Measurements from ENCODE around the gene WHRN. TPM values are rescaled to one million over a fixed set of nuclear protein-coding genes. Genes with fewer than 3 reads are reported as not detected.

Gene WHRN
- total and polyA plus RNA-seq, 2 experiments from 2014 or later, result 8.3 to 8.9 TPM

DNA sequence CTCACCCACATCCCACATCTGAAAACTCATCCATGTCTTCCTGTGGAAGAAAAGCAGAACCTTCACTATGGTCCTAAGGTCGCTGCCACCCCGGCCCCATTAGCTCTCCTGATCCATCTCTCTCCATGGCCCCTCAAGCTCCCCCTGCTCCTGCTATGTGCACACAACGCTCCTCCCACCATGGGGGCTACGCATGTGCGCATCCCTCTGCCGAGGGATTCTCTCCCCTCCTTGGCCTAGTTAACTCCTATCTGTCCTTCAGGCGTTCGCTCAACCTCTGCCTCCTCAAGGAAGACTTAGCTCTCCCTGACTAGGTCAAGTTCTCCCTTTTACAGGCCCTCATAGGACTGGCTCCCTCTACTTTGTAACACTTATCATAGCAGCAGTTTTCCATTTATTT is 127.3 kb downstream of the WHRN start:
- H3K27me3 ChIP-seq (ENCODE audit: insufficient read depth), result no peaks in the 10 kb centered on the region
- peaks cover 44% of the 10 kb centered on the region for H3K4me1 Mint-ChIP-seq

More for the DNA sequence above, 127.3 kb downstream of the WHRN start:
- peaks cover 55% of the 10 kb centered on the region for H3K36me3 Mint-ChIP-seq (ENCODE audit: low read depth)
- no peaks in the 10 kb centered on the region for H4K20me1 ChIP-seq (replicated peaks; ENCODE audit: insufficient read depth)
- H3K36me3 ChIP-seq (ENCODE audit: insufficient read depth), result no peaks in the 10 kb centered on the region
- no peak overlapping the region for H3K4me2 ChIP-seq
- no peaks in the 10 kb centered on the region; the same call in 1 of the 2 replicates for H3K79me2 ChIP-seq (replicated peaks; ENCODE audit: insufficient read depth)
- H3F3A ChIP-seq (replicated peaks; ENCODE audit: low read depth), result no peaks in the 10 kb centered on the region
- TF ChIP-seq JUNB (IDR thresholded peaks at IDR 0.05; ENCODE audit: unreplicated experiment) (no peak), NANOG (IDR thresholded peaks at IDR 0.05; ENCODE audit: borderline replicate concordance) (no peak), STAT1 (IDR thresholded peaks at IDR 0.05; ENCODE audit: unreplicated experiment) (no peak), POLR2AphosphoS5 (IDR thresholded peaks at IDR 0.05; ENCODE audit: low read depth) (no peak), EZH2 (IDR thresholded peaks at IDR 0.05; ENCODE audit: low read depth, unreplicated experiment) (no peak), CREB1 (CRISPR knock-in tag; IDR thresholded peaks at IDR 0.05; ENCODE audit: low read depth) (no peak), ZNF114 (CRISPR knock-in tag; IDR thresholded peaks at IDR 0.05) (no peak), ZNF331 (CRISPR knock-in tag; IDR thresholded peaks at IDR 0.05; ENCODE audit: low read depth) (no peak), EZH2phosphoT487 (IDR thresholded peaks at IDR 0.05; ENCODE audit: unreplicated experiment) (no peak)
- TF ChIP-seq, protein P1, sequence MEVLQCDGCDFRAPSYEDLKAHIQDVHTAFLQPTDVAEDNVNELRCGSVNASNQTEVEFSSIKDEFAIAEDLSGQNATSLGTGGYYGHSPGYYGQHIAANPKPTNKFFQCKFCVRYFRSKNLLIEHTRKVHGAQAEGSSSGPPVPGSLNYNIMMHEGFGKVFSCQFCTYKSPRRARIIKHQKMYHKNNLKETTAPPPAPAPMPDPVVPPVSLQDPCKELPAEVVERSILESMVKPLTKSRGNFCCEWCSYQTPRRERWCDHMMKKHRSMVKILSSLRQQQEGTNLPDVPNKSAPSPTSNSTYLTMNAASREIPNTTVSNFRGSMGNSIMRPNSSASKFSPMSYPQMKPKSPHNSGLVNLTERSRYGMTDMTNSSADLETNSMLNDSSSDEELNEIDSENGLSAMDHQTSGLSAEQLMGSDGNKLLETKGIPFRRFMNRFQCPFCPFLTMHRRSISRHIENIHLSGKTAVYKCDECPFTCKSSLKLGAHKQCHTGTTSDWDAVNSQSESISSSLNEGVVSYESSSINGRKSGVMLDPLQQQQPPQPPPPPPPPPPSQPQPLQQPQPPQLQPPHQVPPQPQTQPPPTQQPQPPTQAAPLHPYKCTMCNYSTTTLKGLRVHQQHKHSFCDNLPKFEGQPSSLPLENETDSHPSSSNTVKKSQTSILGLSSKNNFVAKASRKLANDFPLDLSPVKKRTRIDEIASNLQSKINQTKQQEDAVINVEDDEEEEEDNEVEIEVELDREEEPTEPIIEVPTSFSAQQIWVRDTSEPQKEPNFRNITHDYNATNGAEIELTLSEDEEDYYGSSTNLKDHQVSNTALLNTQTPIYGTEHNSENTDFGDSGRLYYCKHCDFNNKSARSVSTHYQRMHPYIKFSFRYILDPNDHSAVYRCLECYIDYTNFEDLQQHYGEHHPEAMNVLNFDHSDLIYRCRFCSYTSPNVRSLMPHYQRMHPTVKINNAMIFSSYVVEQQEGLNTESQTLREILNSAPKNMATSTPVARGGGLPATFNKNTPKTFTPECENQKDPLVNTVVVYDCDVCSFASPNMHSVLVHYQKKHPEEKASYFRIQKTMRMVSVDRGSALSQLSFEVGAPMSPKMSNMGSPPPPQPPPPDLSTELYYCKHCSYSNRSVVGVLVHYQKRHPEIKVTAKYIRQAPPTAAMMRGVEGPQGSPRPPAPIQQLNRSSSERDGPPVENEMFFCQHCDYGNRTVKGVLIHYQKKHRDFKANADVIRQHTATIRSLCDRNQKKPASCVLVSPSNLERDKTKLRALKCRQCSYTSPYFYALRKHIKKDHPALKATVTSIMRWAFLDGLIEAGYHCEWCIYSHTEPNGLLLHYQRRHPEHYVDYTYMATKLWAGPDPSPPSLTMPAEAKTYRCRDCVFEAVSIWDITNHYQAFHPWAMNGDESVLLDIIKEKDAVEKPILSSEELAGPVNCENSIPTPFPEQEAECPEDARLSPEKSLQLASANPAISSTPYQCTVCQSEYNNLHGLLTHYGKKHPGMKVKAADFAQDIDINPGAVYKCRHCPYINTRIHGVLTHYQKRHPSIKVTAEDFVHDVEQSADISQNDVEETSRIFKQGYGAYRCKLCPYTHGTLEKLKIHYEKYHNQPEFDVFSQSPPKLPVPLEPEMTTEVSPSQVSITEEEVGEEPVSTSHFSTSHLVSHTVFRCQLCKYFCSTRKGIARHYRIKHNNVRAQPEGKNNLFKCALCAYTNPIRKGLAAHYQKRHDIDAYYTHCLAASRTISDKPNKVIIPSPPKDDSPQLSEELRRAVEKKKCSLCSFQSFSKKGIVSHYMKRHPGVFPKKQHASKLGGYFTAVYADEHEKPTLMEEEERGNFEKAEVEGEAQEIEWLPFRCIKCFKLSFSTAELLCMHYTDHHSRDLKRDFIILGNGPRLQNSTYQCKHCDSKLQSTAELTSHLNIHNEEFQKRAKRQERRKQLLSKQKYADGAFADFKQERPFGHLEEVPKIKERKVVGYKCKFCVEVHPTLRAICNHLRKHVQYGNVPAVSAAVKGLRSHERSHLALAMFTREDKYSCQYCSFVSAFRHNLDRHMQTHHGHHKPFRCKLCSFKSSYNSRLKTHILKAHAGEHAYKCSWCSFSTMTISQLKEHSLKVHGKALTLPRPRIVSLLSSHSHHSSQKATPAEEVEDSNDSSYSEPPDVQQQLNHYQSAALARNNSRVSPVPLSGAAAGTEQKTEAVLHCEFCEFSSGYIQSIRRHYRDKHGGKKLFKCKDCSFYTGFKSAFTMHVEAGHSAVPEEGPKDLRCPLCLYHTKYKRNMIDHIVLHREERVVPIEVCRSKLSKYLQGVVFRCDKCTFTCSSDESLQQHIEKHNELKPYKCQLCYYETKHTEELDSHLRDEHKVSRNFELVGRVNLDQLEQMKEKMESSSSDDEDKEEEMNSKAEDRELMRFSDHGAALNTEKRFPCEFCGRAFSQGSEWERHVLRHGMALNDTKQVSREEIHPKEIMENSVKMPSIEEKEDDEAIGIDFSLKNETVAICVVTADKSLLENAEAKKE (CRISPR knock-in tag; IDR thresholded peaks at IDR 0.05), result no peak
- TF ChIP-seq, protein P2, sequence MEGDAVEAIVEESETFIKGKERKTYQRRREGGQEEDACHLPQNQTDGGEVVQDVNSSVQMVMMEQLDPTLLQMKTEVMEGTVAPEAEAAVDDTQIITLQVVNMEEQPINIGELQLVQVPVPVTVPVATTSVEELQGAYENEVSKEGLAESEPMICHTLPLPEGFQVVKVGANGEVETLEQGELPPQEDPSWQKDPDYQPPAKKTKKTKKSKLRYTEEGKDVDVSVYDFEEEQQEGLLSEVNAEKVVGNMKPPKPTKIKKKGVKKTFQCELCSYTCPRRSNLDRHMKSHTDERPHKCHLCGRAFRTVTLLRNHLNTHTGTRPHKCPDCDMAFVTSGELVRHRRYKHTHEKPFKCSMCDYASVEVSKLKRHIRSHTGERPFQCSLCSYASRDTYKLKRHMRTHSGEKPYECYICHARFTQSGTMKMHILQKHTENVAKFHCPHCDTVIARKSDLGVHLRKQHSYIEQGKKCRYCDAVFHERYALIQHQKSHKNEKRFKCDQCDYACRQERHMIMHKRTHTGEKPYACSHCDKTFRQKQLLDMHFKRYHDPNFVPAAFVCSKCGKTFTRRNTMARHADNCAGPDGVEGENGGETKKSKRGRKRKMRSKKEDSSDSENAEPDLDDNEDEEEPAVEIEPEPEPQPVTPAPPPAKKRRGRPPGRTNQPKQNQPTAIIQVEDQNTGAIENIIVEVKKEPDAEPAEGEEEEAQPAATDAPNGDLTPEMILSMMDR (conservative IDR thresholded peaks at IDR 0.05; ENCODE audit: low read depth in 2 of 2), result no peak
- TF ChIP-seq, protein P3, sequence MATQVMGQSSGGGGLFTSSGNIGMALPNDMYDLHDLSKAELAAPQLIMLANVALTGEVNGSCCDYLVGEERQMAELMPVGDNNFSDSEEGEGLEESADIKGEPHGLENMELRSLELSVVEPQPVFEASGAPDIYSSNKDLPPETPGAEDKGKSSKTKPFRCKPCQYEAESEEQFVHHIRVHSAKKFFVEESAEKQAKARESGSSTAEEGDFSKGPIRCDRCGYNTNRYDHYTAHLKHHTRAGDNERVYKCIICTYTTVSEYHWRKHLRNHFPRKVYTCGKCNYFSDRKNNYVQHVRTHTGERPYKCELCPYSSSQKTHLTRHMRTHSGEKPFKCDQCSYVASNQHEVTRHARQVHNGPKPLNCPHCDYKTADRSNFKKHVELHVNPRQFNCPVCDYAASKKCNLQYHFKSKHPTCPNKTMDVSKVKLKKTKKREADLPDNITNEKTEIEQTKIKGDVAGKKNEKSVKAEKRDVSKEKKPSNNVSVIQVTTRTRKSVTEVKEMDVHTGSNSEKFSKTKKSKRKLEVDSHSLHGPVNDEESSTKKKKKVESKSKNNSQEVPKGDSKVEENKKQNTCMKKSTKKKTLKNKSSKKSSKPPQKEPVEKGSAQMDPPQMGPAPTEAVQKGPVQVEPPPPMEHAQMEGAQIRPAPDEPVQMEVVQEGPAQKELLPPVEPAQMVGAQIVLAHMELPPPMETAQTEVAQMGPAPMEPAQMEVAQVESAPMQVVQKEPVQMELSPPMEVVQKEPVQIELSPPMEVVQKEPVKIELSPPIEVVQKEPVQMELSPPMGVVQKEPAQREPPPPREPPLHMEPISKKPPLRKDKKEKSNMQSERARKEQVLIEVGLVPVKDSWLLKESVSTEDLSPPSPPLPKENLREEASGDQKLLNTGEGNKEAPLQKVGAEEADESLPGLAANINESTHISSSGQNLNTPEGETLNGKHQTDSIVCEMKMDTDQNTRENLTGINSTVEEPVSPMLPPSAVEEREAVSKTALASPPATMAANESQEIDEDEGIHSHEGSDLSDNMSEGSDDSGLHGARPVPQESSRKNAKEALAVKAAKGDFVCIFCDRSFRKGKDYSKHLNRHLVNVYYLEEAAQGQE (IDR thresholded peaks at IDR 0.05; ENCODE audit: unreplicated experiment), result no peak
- TF ChIP-seq, protein P4, sequence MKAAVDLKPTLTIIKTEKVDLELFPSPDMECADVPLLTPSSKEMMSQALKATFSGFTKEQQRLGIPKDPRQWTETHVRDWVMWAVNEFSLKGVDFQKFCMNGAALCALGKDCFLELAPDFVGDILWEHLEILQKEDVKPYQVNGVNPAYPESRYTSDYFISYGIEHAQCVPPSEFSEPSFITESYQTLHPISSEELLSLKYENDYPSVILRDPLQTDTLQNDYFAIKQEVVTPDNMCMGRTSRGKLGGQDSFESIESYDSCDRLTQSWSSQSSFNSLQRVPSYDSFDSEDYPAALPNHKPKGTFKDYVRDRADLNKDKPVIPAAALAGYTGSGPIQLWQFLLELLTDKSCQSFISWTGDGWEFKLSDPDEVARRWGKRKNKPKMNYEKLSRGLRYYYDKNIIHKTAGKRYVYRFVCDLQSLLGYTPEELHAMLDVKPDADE (IDR thresholded peaks at IDR 0.05), result no peak
- ATAC-seq (no peak), DNase-seq (ENCODE audit: low spot score) (no peak)
- no peaks in the 10 kb centered on the region for H3K9me2 ChIP-seq (ENCODE audit: insufficient read depth)
- H3K27ac ChIP-seq (ENCODE audit: low read depth), result no peak overlapping the region
- peak overlapping the region; percentile 37; the same call in 1 of the 2 replicates for H3K27ac Mint-ChIP-seq
- H3K4me1 ChIP-seq (ENCODE audit: insufficient read depth), result peaks cover 30% of the 10 kb centered on the region
- no peaks in the 10 kb centered on the region for H3K9me3 Mint-ChIP-seq
- H2AFZ ChIP-seq, result no peak overlapping the region
- peaks cover 11% of the 10 kb centered on the region for H3K27me3 Mint-ChIP-seq (ENCODE audit: insufficient read depth, low read depth, poor library complexity)
- no peak overlapping the region; the same call in 2 of the 3 replicates for H3K4me3 Mint-ChIP-seq
- H3K4me3 ChIP-seq, result no peak overlapping the region

All from GM23338 (cell line).